ENCODE results near the gene LINC00305. TPM values are rescaled to one million over a fixed set of nuclear protein-coding genes. Genes with fewer than 3 reads are reported as not detected.

Gene LINC00305
- total RNA-seq = not detected in 2 replicates

GRCh38 chr18:64148988-64149387 lies at the start of gene LINC00305:
Gene LINC00305, minus strand, starts transcription at chr18:64149088.

Other genes starting within 250 kb of the LINC00305 start
- gene SERPINB10, start 241.1 kb downstream of the LINC00305 start, total RNA-seq = 0.08 TPM in 1 of 2 replicates, not detected in the other
- gene HMSD, start 199.8 kb downstream of the LINC00305 start, total RNA-seq = 1.4 TPM in 1 of 2 replicates, not detected in the other
- 25.1 and 29.0 TPM in 2 replicates for gene SERPINB8, start 179.0 kb downstream of the LINC00305 start, total RNA-seq